HG02884 (cell line): ENCODE measurements around the gene XK.
"Not testable (repeated sequence)": the region's sequence is repeated elsewhere in the genome, so short reads cannot be mapped to it uniquely, and the experiment has no call there.

Experiments used
- ATAC-seq: cut with Tn5 transposase; IDR thresholded peaks from one replicate; pipeline ENCODE4 v1.9.1; 2021; ENCODE audit warnings: mild to moderate bottlenecking, moderate library complexity; ENCODE audit not compliant: unreplicated experiment

The XK gene

DNA sequence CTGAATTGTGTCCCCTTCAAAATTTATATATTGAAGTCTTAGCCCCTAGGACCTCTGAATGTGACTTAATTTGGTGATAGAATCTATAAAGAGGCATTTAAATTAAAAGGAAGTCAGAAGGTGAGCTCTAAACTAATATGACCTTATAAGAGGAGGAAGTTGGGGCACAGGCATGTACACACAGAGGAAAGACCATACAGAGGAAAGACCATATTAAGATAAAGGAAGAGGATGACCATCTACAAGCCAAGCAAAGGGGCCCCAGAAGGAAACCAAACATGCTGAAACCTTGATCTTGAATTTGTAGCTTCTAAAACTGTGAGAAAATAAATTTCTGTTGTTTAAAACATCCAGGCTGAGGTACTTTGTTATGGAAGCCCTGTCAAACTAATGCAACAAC, 67.3 kb downstream of the XK start:
- ATAC-seq = no peak

DNA sequence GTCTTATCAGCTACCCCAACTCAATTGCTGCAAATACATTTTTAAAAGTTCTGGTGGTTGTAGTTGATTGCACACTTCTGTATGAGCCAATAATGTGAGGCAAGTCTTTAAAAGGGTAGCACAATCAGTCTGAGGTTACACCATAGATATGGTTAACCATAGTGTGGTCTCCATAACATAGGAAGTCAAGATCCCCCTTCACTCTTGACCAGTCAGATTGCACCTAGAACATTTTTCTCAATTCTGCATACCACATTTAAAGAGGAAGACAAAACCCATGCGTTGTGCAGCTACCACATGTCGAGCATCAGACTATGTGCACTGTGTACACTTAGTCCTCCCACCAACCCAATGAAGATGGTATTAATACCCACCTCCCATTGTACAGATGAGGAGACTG, 67.8 kb downstream of the XK start:
- ATAC-seq = peak; percentile 24

DNA sequence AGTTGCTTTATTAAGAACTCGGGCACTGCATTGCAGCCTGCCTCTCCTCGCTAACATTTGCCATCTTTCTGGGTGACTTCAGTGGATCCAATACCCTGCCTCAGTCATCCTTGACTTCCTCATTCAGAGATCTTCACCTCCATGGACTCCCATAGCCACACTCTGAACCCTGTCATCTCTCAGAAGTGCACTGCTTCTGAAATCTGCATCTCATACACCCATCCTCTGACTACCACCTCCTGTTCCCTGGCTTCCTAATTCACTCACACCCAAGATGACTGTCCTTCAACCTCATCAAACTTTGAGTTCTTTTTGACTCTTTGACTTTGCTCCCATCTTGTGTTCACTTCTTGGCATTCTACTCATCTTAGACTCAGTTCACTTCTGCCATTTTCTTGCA, 68.9 kb downstream of the XK start:
- ATAC-seq = no peak

DNA sequence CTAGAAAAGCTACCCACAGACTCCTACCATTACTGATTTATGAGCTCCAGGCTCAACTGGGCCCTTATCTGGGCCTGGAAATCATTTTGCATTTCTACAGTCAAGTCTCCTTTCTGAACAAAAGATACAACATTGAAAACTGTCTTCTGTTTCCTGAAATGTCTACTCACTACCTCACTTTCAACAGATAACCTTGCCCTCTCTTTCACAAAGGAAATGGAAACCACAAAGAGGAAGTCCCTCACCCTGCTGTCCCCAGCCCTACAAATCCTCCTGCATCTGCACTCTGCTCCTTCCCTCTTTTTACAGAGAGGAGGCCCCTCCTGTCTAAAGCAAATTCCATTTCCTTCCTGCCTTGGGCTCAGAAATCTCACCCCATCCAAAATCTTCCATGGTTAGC, 69.4 kb downstream of the XK start:
- peak; percentile 85 for ATAC-seq

DNA sequence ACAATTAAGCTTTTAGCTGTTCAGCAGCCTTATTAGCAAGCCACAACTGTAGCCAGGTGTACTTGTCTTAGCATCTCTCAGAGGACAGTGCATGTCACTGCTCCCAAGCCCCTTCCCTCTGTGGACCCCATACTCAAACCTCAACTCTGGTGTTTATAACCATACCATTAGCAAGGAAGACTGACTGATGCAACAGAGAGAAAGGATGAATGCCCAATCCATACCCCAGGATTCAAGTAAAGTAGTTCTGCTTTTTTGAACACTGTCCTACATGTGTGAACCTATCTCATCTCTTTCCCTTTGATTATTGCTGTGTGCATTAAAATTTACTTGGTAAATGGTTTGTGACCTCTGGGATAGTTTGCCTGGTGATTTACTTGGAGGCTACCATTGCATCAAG, 71.5 kb downstream of the XK start:
- ATAC-seq = no peak

DNA sequence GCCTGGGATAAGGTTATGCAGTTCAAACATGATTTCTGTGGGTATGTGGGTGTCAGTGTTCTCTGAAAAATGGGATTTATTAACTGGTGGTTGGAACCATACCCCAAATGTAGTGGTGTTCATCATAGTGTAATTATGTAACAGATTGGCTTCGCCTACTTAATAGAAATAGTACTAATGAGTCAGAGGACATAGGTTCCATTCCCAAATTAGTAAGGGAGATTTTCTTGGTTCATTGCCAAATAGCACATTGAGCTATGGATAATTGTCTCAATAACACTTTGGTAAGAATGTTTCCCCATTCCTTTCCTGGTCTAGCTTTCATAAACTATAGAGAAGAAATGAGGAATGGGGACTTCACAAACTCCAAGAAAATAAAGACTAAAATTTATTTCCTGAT, 73.8 kb downstream of the XK start:
- no peak for ATAC-seq

DNA sequence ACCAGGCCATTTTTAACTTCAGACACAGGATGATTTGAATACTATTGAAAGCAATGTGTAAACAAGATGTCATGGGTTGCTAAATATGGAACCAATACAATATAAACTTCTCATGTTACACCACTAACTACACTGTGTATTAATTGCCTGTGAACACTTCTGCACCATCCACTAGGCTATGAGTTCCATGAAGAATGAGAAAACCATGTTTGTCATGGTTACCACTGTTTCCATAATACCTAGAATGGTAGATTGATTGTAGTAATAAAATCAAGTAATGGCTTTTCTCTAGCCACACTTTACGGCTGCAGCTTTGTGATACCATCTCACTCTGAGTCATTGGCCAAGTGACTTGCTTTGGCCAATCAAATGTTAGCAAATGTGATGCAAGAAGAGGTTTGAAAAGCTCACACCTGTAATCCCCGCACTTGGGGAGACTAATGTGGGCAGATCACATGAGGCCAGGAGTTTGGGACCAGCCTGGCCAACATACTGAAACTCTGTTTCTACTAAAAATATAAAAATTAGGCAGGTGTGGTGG, 74.4 kb downstream of the XK start:
- ATAC-seq = no peak

DNA sequence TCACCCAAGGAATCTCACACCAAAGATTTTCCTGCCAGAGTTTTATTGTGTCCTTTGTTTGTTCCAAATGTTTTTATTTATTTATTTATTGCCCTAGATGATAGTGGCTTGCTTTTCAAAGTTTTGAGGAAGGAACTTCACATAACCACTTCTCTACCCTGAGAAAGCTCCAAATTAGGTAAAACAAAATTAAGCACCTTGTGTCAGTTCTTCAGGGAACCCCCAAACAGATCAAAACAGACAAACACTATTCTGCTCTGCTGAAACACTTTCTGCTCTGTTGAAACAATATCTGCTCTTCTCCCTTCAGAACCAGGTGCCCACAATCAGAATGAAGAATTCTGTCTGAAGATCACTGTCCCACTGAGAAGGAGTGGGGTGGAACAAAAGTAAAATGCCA, 77.8 kb downstream of the XK start:
- no peak for ATAC-seq

DNA sequence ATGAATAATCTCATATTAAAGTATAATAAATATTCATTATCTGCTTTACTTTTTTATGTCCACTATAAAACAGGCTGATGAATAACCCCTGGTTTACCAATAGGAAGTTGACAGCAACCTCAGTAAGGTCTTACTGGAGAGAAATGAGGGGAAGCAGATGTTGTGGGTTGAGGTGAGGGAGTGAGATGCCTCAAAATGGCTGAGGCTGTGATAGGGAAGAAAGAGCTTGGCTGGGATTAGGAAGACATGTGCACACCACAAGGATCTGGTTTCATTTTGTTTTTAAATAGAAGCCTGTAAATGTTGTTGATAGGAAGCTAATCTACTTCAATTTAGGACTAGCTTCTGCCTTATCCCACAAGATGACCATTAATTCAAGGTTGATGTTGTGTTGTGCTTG, 79.9 kb downstream of the XK start:
- ATAC-seq = no peak

DNA sequence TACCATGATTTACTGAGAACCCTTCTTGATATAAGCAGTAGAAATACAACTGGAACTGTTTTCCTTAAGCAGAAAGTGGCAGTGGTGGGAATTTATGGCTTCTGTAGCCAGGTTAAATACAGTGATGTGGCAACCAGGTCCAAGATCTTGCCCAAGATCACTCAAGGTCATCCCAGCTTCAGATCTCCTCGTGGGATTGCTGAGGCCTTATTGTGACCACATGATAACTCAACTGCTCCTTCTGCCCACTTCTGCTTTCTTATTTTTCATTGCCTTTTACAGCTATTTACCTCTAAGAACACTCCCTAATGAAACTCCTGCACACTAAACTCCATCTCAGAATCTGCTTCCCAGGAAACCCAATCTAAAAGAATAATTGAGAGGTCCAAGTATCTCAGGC, 81.8 kb downstream of the XK start:
- no peak for ATAC-seq

DNA sequence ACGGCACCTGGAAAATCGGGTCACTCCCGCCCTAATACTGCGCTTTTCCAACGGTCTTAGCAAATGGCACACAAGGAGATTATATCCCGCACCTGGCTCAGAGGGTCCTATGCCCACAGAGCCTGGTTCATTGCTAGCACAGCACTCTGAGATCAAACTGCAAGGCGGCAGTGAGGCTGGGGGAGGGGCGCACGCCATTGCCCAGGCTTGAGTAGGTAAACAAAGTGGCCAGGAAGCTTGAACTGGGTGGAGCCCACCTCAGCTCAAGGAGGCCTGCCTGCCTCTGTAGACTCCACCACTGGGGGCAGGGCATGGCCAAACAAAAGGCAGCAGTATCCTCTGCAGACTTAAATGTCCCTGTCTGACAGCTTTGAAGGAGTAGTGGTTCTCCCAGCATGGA, 83.3 kb downstream of the XK start:
- not testable (repeated sequence) for ATAC-seq

DNA sequence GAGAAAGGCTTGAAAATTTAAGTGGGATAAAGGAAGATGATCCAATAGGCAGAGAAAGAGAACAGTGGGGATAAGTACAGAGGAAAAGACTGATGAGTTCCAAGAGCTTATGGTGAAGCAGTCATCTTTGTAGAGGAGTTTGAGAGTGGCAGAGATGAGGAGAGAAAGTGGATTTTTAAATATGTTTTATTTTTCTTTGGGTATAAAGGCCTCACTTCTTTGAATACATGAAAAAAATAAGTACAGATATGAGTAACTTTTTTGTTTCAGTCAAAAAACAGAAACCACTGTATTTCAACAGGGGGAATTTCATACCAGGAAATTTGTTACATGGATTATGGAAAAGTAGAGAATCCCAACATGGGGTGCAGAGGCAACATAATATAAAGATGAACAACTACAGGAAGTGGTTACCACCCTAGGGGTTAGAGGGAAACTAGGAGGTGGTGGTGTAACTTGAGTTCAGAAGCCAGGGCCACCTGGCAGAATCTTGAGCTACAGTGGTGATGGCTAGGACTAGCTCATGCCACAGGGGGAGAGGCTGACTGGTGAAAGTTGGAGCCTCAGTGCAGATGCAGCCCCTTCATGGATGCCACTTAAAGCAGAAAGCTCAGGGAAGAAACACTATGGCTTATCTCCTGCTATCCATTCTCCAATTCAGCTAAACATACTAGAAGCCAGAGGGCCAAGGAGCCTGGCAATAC, 90.8 kb downstream of the XK start:
- ATAC-seq = peak; percentile 58

DNA sequence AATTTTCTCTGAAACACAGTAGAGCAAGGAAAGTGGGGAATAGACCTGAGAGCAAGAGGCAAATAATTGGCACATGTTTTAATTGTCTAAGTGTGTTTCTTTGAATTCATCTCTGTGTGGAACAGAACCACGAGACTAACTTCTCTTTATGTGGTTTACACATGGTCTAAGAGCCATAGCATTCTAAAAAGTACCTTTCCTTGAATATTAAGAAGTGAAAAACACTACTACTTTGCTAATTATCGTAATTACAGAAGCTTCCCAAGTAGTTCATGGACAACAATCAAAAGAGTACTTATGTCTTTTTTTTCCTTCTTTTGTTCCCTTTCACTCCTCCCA, 91.4 kb downstream of the XK start:
- ATAC-seq = no peak

DNA sequence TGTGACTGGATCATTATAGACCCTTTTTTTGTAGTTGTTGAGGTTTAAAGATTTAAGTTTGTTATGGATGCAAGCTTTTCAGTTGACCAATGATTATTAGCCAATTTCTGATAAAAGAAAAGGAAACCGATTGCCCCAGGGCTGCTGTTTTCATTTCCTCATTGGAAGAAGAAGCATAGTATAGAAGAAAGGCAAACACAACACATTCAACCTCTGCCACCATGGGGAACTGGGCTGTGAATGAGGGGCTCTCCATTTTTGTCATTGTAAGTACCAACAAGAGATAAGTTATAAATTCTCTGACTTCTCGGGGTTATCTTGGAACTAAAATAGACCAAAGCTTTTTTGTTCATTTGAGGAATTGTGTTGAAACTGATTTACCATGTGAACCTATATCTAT, 94.3 kb downstream of the XK start, which contains the start of gene CYBB:
Gene CYBB, plus strand, starts transcription at position 203 of the 400 bp plus-strand sequence. Its CDS starts 19 bp downstream, at position 222.
- peak; percentile 32 for ATAC-seq

DNA sequence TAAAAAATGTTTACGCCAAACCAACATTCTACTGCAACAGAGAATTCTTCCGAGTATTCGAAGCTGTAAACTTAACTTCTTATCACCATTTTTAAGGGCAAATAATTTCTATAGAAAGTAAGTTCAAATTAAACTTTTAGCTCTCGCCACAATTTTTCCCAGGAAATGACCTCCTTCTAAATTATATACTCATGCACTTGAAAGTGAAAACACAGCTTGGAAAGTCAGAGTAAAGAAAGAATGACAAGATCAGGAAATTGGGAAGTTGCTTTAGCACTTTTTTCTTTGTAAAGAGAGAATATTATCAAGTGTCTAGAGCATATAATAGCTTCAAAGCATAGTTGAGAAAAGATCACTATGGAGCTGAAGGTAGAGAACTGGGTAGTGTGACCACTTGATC, 95.5 kb downstream of the XK start:
- ATAC-seq = no peak
